WTC11 (cell line): ENCODE measurements around the gene POLR2L. TPM values are rescaled to one million over a fixed set of nuclear protein-coding genes. Genes with fewer than 3 reads are reported as not detected.

Experiments used
- ATF1 ChIP-seq: sonication (generic); formaldehyde crosslinking; IDR thresholded peaks from 2 replicates; pipeline ENCODE4 v1.8.1; 2023; ENCODE audit warnings: mild to moderate bottlenecking, moderate library complexity, missing genetic modification reagents
- ELF4 ChIP-seq: sonication (generic); formaldehyde crosslinking; IDR thresholded peaks from 2 replicates; pipeline ENCODE4 v1.8.1; 2022; ENCODE audit warnings: low read depth, mild to moderate bottlenecking, moderate library complexity, missing genetic modification reagents
- FOXP1 ChIP-seq: sonication (generic); formaldehyde crosslinking; IDR thresholded peaks from 2 replicates; pipeline ENCODE4 v1.8.0; 2022; ENCODE audit warnings: missing genetic modification reagents, mild to moderate bottlenecking, moderate library complexity, borderline replicate concordance
- SP1 ChIP-seq: sonication (generic); formaldehyde crosslinking; conservative IDR thresholded peaks from 2 replicates; pipeline ENCODE4 v1.8.1; 2022; ENCODE audit warnings: missing genetic modification reagents
- ZNF396 ChIP-seq: fragments of 250-450 bp; sonication (Bioruptor Pico); IDR thresholded peaks from 2 replicates; pipeline ENCODE4 v1.8.0; 2021; ENCODE audit warnings: mild to moderate bottlenecking, moderate library complexity, borderline replicate concordance
- total RNA-seq: library from RNA; stranded (reverse); gene quantifications from 3 replicates; pipeline ENCODE4 v1.2.3, GENCODE V29; 2021
- TF ChIP-seq, protein P1 (sequence below): sonication (generic); formaldehyde crosslinking; IDR thresholded peaks from 2 replicates; pipeline ENCODE4 v1.8.0; 2023; ENCODE audit warnings: missing genetic modification reagents, mild to moderate bottlenecking, borderline replicate concordance
- TF ChIP-seq, protein P2 (sequence below): sonication (generic); formaldehyde crosslinking; conservative IDR thresholded peaks from 2 replicates; pipeline ENCODE4 v1.8.1; 2023; ENCODE audit warnings: mild to moderate bottlenecking, low read depth, missing genetic modification reagents, moderate library complexity
- TF ChIP-seq, protein P3 (sequence below): fragments of 200-600 bp; IDR thresholded peaks from 2 replicates; pipeline ENCODE4 v1.8.0; 2022; ENCODE audit warnings: antibody characterized with exemption
- TF ChIP-seq, protein P4 (sequence below): fragments of 250-450 bp; sonication (Bioruptor Pico); IDR thresholded peaks from 2 replicates; pipeline ENCODE4 v1.9.0; 2021; ENCODE audit warnings: moderate library complexity, mild to moderate bottlenecking, inconsistent platforms, borderline replicate concordance
- TF ChIP-seq, protein P5 (sequence below): sonication (generic); formaldehyde crosslinking; IDR thresholded peaks from 2 replicates; pipeline ENCODE4 v1.8.0; 2023; ENCODE audit warnings: missing genetic modification reagents
- TF ChIP-seq, protein P6 (sequence below): sonication (generic); formaldehyde crosslinking; conservative IDR thresholded peaks from 2 replicates; pipeline ENCODE4 v1.8.1; 2022; ENCODE audit warnings: mild to moderate bottlenecking, missing genetic modification reagents
- TF ChIP-seq, protein P7 (sequence below): sonication (generic); formaldehyde crosslinking; IDR thresholded peaks from 2 replicates; pipeline ENCODE4 v1.8.1; 2023; ENCODE audit warnings: mild to moderate bottlenecking, missing genetic modification reagents, borderline replicate concordance
- TF ChIP-seq, protein P8 (sequence below): fragments of 250-450 bp; sonication (Bioruptor Pico); IDR thresholded peaks from 2 replicates; pipeline ENCODE4 v1.9.0; 2021; ENCODE audit warnings: mild to moderate bottlenecking

POLR2L gene
- total RNA-seq, 1 experiment from 2014 or later: 152 TPM

DNA sequence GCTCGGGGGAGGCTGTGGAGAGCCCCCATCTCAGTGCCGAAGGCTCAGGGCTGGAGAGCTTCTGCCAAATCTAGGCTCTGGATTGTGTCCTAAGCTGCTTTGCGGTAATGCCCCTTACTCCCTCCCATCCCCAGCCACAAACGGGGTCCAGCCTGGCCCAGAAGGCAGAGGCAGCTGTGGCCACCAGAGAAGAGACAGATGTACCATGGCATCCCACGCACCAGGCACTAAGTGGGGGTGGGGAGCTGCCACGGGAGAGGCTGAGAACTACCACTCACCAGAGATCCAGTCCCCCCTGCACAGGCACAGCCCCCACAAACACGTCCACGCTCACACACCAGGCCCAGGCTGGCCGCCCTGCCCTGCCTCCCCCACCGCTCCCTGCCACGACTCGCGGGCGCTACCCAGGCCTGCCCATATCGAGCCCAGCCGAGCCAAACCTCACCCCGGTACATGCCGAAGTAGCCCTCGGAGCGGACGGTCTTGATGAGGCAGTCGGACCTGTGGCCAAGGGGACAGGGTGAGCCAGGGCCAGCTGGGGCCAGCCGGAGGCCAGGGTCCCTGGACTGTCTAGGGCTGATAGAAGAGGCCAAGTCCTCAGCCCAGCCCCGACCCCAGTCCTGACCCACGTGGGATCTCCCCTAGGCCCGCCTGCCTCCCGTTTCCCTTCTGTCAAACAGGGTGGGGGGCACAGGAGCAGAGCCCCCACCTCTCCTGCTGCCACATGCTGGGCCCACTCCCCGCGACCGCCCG is 48.1 kb downstream of the POLR2L start (continued):
- TF ChIP-seq, protein P1, sequence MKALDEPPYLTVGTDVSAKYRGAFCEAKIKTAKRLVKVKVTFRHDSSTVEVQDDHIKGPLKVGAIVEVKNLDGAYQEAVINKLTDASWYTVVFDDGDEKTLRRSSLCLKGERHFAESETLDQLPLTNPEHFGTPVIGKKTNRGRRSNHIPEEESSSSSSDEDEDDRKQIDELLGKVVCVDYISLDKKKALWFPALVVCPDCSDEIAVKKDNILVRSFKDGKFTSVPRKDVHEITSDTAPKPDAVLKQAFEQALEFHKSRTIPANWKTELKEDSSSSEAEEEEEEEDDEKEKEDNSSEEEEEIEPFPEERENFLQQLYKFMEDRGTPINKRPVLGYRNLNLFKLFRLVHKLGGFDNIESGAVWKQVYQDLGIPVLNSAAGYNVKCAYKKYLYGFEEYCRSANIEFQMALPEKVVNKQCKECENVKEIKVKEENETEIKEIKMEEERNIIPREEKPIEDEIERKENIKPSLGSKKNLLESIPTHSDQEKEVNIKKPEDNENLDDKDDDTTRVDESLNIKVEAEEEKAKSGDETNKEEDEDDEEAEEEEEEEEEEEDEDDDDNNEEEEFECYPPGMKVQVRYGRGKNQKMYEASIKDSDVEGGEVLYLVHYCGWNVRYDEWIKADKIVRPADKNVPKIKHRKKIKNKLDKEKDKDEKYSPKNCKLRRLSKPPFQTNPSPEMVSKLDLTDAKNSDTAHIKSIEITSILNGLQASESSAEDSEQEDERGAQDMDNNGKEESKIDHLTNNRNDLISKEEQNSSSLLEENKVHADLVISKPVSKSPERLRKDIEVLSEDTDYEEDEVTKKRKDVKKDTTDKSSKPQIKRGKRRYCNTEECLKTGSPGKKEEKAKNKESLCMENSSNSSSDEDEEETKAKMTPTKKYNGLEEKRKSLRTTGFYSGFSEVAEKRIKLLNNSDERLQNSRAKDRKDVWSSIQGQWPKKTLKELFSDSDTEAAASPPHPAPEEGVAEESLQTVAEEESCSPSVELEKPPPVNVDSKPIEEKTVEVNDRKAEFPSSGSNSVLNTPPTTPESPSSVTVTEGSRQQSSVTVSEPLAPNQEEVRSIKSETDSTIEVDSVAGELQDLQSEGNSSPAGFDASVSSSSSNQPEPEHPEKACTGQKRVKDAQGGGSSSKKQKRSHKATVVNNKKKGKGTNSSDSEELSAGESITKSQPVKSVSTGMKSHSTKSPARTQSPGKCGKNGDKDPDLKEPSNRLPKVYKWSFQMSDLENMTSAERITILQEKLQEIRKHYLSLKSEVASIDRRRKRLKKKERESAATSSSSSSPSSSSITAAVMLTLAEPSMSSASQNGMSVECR (CRISPR knock-in tag): no peak
- TF ChIP-seq ATF1 (CRISPR knock-in tag) (no peak), SP1 (CRISPR knock-in tag) (no peak), ELF4 (no peak), FOXP1 (CRISPR knock-in tag) (no peak), ZNF396 (CRISPR knock-in tag) (no peak)
- TF ChIP-seq, protein P2, sequence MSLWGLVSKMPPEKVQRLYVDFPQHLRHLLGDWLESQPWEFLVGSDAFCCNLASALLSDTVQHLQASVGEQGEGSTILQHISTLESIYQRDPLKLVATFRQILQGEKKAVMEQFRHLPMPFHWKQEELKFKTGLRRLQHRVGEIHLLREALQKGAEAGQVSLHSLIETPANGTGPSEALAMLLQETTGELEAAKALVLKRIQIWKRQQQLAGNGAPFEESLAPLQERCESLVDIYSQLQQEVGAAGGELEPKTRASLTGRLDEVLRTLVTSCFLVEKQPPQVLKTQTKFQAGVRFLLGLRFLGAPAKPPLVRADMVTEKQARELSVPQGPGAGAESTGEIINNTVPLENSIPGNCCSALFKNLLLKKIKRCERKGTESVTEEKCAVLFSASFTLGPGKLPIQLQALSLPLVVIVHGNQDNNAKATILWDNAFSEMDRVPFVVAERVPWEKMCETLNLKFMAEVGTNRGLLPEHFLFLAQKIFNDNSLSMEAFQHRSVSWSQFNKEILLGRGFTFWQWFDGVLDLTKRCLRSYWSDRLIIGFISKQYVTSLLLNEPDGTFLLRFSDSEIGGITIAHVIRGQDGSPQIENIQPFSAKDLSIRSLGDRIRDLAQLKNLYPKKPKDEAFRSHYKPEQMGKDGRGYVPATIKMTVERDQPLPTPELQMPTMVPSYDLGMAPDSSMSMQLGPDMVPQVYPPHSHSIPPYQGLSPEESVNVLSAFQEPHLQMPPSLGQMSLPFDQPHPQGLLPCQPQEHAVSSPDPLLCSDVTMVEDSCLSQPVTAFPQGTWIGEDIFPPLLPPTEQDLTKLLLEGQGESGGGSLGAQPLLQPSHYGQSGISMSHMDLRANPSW (CRISPR knock-in tag): no peak
- TF ChIP-seq, protein P3, sequence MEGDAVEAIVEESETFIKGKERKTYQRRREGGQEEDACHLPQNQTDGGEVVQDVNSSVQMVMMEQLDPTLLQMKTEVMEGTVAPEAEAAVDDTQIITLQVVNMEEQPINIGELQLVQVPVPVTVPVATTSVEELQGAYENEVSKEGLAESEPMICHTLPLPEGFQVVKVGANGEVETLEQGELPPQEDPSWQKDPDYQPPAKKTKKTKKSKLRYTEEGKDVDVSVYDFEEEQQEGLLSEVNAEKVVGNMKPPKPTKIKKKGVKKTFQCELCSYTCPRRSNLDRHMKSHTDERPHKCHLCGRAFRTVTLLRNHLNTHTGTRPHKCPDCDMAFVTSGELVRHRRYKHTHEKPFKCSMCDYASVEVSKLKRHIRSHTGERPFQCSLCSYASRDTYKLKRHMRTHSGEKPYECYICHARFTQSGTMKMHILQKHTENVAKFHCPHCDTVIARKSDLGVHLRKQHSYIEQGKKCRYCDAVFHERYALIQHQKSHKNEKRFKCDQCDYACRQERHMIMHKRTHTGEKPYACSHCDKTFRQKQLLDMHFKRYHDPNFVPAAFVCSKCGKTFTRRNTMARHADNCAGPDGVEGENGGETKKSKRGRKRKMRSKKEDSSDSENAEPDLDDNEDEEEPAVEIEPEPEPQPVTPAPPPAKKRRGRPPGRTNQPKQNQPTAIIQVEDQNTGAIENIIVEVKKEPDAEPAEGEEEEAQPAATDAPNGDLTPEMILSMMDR: no peak
- TF ChIP-seq, protein P4, sequence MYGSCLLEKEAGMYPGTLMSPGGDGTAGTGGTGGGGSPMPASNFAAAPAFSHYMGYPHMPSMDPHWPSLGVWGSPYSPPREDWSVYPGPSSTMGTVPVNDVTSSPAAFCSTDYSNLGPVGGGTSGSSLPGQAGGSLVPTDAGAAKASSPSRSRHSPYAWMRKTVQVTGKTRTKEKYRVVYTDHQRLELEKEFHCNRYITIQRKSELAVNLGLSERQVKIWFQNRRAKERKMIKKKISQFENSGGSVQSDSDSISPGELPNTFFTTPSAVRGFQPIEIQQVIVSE (CRISPR knock-in tag): no peak
- TF ChIP-seq, protein P5, sequence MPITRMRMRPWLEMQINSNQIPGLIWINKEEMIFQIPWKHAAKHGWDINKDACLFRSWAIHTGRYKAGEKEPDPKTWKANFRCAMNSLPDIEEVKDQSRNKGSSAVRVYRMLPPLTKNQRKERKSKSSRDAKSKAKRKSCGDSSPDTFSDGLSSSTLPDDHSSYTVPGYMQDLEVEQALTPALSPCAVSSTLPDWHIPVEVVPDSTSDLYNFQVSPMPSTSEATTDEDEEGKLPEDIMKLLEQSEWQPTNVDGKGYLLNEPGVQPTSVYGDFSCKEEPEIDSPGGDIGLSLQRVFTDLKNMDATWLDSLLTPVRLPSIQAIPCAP (CRISPR knock-in tag): no peak
- TF ChIP-seq, protein P6, sequence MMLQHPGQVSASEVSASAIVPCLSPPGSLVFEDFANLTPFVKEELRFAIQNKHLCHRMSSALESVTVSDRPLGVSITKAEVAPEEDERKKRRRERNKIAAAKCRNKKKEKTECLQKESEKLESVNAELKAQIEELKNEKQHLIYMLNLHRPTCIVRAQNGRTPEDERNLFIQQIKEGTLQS: no peak
- TF ChIP-seq, protein P7, sequence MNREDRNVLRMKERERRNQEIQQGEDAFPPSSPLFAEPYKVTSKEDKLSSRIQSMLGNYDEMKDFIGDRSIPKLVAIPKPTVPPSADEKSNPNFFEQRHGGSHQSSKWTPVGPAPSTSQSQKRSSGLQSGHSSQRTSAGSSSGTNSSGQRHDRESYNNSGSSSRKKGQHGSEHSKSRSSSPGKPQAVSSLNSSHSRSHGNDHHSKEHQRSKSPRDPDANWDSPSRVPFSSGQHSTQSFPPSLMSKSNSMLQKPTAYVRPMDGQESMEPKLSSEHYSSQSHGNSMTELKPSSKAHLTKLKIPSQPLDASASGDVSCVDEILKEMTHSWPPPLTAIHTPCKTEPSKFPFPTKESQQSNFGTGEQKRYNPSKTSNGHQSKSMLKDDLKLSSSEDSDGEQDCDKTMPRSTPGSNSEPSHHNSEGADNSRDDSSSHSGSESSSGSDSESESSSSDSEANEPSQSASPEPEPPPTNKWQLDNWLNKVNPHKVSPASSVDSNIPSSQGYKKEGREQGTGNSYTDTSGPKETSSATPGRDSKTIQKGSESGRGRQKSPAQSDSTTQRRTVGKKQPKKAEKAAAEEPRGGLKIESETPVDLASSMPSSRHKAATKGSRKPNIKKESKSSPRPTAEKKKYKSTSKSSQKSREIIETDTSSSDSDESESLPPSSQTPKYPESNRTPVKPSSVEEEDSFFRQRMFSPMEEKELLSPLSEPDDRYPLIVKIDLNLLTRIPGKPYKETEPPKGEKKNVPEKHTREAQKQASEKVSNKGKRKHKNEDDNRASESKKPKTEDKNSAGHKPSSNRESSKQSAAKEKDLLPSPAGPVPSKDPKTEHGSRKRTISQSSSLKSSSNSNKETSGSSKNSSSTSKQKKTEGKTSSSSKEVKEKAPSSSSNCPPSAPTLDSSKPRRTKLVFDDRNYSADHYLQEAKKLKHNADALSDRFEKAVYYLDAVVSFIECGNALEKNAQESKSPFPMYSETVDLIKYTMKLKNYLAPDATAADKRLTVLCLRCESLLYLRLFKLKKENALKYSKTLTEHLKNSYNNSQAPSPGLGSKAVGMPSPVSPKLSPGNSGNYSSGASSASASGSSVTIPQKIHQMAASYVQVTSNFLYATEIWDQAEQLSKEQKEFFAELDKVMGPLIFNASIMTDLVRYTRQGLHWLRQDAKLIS: no peak
- TF ChIP-seq, protein P8, sequence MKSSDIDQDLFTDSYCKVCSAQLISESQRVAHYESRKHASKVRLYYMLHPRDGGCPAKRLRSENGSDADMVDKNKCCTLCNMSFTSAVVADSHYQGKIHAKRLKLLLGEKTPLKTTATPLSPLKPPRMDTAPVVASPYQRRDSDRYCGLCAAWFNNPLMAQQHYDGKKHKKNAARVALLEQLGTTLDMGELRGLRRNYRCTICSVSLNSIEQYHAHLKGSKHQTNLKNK (CRISPR knock-in tag): no peak
